Measurements from ENCODE around the gene SUPT5H. TPM values are rescaled to one million over a fixed set of nuclear protein-coding genes. Genes with fewer than 3 reads are reported as not detected.

The SUPT5H gene
- total and polyA plus RNA-seq, 2 of the 13 experiments (the other 11 are each of a cell fraction or from before 2014, with no cell fraction given), result 48.2 to 51.7 TPM

DNA sequence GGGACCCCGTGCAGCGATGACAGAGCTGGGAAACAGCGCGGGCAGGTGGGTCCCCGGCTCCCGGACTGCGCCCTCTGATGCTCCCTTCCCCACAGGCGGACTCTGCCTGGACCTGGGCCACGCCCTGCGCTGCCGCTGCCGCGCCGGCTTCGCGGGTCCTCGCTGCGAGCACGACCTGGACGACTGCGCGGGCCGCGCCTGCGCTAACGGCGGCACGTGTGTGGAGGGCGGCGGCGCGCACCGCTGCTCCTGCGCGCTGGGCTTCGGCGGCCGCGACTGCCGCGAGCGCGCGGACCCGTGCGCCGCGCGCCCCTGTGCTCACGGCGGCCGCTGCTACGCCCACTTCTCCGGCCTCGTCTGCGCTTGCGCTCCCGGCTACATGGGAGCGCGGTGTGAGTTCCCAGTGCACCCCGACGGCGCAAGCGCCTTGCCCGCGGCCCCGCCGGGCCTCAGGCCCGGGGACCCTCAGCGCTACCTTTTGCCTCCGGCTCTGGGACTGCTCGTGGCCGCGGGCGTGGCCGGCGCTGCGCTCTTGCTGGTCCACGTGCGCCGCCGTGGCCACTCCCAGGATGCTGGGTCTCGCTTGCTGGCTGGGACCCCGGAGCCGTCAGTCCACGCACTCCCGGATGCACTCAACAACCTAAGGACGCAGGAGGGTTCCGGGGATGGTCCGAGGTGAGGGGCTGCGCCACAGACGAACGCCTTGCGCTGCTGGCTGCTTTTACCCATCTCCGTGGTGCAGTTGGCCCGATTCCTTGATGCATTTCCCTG lies 61.7 kb downstream of the SUPT5H start (continued):
- TF ChIP-seq, protein P1, sequence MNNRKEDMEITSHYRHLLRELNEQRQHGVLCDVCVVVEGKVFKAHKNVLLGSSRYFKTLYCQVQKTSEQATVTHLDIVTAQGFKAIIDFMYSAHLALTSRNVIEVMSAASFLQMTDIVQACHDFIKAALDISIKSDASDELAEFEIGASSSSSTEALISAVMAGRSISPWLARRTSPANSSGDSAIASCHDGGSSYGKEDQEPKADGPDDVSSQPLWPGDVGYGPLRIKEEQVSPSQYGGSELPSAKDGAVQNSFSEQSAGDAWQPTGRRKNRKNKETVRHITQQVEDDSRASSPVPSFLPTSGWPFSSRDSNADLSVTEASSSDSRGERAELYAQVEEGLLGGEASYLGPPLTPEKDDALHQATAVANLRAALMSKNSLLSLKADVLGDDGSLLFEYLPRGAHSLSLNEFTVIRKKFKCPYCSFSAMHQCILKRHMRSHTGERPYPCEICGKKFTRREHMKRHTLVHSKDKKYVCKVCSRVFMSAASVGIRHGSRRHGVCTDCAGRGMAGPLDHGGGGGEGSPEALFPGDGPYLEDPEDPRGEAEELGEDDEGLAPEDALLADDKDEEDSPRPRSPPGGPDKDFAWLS (CRISPR knock-in tag; IDR thresholded peaks at IDR 0.05; ENCODE audit: borderline replicate concordance), result no peak
- TF ChIP-seq, protein P2, sequence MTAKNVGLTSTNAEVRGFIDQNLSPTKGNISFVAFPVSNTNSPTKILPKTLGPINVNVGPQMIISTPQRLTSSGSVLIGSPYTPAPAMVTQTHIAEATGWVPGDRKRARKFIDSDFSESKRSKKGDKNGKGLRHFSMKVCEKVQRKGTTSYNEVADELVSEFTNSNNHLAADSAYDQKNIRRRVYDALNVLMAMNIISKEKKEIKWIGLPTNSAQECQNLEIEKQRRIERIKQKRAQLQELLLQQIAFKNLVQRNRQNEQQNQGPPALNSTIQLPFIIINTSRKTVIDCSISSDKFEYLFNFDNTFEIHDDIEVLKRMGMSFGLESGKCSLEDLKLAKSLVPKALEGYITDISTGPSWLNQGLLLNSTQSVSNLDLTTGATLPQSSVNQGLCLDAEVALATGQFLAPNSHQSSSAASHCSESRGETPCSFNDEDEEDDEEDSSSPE (CRISPR knock-in tag; IDR thresholded peaks at IDR 0.05), result peak; percentile 95
- TF ChIP-seq SAFB2 (CRISPR knock-in tag; IDR thresholded peaks at IDR 0.05; ENCODE audit: borderline replicate concordance, low read depth) (peak; percentile 83; the same call in 1 of the 2 replicates), ZNF263 (CRISPR knock-in tag; IDR thresholded peaks at IDR 0.05) (peak; percentile 85), ZFP90 (CRISPR knock-in tag; IDR thresholded peaks at IDR 0.05; ENCODE audit: borderline replicate concordance) (peak; percentile 53; the same call in 1 of the 2 replicates), ZNF616 (CRISPR knock-in tag; IDR thresholded peaks at IDR 0.05; ENCODE audit: low read depth) (peak; percentile 98), ZBTB7B (CRISPR knock-in tag; IDR thresholded peaks at IDR 0.05) (peak; percentile 37; the same call in 1 of the 2 replicates), NCOA2 (CRISPR knock-in tag; IDR thresholded peaks at IDR 0.05) (peak; percentile 14; the same call in 1 of the 2 replicates), ZBTB38 (CRISPR knock-in tag; IDR thresholded peaks at IDR 0.05) (peak; percentile 74), DBP (CRISPR knock-in tag; IDR thresholded peaks at IDR 0.05; ENCODE audit: not compliant biosample characterization) (peak; percentile 72), ZNF446 (CRISPR knock-in tag; IDR thresholded peaks at IDR 0.05) (peak; percentile 91; the same call in 1 of the 2 replicates), ATF3 (CRISPR knock-in tag; IDR thresholded peaks at IDR 0.05) (0 out of 2 replicates have a peak, but pooled peaks have one; percentile 45), BRCA1 (CRISPR knock-in tag; IDR thresholded peaks at IDR 0.05) (peak; percentile 64; the same call in 1 of the 2 replicates), ZNF451 (CRISPR knock-in tag; IDR thresholded peaks at IDR 0.05) (peak; percentile 95), HOXA5 (CRISPR knock-in tag; IDR thresholded peaks at IDR 0.05) (peak; percentile 74; the same call in 1 of the 2 replicates), REXO4 (CRISPR knock-in tag; IDR thresholded peaks at IDR 0.05; ENCODE audit: borderline replicate concordance) (no peak)
- TF ChIP-seq, protein P3, sequence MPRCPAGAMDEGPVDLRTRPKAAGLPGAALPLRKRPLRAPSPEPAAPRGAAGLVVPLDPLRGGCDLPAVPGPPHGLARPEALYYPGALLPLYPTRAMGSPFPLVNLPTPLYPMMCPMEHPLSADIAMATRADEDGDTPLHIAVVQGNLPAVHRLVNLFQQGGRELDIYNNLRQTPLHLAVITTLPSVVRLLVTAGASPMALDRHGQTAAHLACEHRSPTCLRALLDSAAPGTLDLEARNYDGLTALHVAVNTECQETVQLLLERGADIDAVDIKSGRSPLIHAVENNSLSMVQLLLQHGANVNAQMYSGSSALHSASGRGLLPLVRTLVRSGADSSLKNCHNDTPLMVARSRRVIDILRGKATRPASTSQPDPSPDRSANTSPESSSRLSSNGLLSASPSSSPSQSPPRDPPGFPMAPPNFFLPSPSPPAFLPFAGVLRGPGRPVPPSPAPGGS (CRISPR knock-in tag; IDR thresholded peaks at IDR 0.05), result peak; percentile 97
- TF ChIP-seq, protein P4, sequence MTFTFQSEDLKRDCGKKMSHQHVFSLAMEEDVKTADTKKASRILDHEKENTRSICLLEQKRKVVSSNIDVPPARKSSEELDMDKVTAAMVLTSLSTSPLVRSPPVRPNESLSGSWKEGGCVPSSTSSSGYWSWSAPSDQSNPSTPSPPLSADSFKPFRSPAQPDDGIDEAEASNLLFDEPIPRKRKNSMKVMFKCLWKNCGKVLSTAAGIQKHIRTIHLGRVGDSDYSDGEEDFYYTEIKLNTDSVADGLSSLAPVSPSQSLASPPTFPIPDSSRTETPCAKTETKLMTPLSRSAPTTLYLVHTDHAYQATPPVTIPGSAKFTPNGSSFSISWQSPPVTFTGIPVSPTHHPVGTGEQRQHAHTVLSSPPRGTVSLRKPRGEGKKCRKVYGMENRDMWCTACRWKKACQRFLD (CRISPR knock-in tag; IDR thresholded peaks at IDR 0.05; ENCODE audit: borderline replicate concordance), result peak; percentile 88; the same call in 1 of the 2 replicates
- TF ChIP-seq, protein P5, sequence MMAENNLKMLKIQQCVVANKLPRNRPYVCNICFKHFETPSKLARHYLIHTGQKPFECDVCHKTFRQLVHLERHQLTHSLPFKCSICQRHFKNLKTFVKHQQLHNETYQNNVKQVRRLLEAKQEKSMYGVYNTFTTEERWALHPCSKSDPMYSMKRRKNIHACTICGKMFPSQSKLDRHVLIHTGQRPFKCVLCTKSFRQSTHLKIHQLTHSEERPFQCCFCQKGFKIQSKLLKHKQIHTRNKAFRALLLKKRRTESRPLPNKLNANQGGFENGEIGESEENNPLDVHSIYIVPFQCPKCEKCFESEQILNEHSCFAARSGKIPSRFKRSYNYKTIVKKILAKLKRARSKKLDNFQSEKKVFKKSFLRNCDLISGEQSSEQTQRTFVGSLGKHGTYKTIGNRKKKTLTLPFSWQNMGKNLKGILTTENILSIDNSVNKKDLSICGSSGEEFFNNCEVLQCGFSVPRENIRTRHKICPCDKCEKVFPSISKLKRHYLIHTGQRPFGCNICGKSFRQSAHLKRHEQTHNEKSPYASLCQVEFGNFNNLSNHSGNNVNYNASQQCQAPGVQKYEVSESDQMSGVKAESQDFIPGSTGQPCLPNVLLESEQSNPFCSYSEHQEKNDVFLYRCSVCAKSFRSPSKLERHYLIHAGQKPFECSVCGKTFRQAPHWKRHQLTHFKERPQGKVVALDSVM (CRISPR knock-in tag; IDR thresholded peaks at IDR 0.05), result no peak
